ENCODE results near the gene FREM3.
"Not testable (repeated sequence)": the region's sequence is repeated elsewhere in the genome, so short reads cannot be mapped to it uniquely, and the experiment has no call there.

Gene FREM3

GRCh38 chr4:143742834-143743233 lies 42.4 kb upstream of the FREM3 start:
- H3K79me2 ChIP-seq (ENCODE audit: insufficient read depth, low read length): no peaks in the 10 kb centered on the region
- no peak overlapping the region for H3K9ac ChIP-seq (ENCODE audit: low read length)
- H3K27ac ChIP-seq (ENCODE audit: low read depth, low read length): no peak overlapping the region
- no peaks in the 10 kb centered on the region for H3K9me2 ChIP-seq (replicated peaks; ENCODE audit: insufficient read depth, low read length)
- H2AFZ ChIP-seq (ENCODE audit: low read depth, low read length, severe bottlenecking): no peak overlapping the region
- TF ChIP-seq, protein P1, sequence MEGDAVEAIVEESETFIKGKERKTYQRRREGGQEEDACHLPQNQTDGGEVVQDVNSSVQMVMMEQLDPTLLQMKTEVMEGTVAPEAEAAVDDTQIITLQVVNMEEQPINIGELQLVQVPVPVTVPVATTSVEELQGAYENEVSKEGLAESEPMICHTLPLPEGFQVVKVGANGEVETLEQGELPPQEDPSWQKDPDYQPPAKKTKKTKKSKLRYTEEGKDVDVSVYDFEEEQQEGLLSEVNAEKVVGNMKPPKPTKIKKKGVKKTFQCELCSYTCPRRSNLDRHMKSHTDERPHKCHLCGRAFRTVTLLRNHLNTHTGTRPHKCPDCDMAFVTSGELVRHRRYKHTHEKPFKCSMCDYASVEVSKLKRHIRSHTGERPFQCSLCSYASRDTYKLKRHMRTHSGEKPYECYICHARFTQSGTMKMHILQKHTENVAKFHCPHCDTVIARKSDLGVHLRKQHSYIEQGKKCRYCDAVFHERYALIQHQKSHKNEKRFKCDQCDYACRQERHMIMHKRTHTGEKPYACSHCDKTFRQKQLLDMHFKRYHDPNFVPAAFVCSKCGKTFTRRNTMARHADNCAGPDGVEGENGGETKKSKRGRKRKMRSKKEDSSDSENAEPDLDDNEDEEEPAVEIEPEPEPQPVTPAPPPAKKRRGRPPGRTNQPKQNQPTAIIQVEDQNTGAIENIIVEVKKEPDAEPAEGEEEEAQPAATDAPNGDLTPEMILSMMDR (IDR thresholded peaks at IDR 0.05; ENCODE audit: insufficient read depth, low read length, poor library complexity, severe bottlenecking): no peak
- no peak for TF ChIP-seq EZH2phosphoT487 (conservative IDR thresholded peaks at IDR 0.05; ENCODE audit: low read length)
- H3K4me3 ChIP-seq (ENCODE audit: insufficient read depth, low read length, poor library complexity, severe bottlenecking): no peak overlapping the region
- no peaks in the 10 kb centered on the region for H3K27me3 ChIP-seq (ENCODE audit: low read length)
- no peaks in the 10 kb centered on the region for H3F3A ChIP-seq (ENCODE audit: insufficient read depth)
- no peaks in the 10 kb centered on the region for H3K36me3 ChIP-seq (ENCODE audit: low read length)
- no peaks in the 10 kb centered on the region for H4K20me1 ChIP-seq (ENCODE audit: low read depth, low read length)
- H3K9me3 ChIP-seq (ENCODE audit: insufficient read depth, low read length): no peaks in the 10 kb centered on the region
- H3K4me2 ChIP-seq (ENCODE audit: low read depth, low read length, poor library complexity, severe bottlenecking): no peak overlapping the region

GRCh38 chr4:143736861-143737260 lies 36.4 kb upstream of the FREM3 start:
- Histone ChIP-seq H3K36me3 (ENCODE audit: low read length) (no peaks in the 10 kb centered on the region), H3K4me3 (ENCODE audit: insufficient read depth, low read length, poor library complexity, severe bottlenecking) (no peak overlapping the region), H3K9me2 (replicated peaks; ENCODE audit: insufficient read depth, low read length) (no peaks in the 10 kb centered on the region), H3F3A (ENCODE audit: insufficient read depth) (no peaks in the 10 kb centered on the region), H3K79me2 (ENCODE audit: insufficient read depth, low read length) (no peaks in the 10 kb centered on the region), H4K20me1 (ENCODE audit: low read depth, low read length) (no peaks in the 10 kb centered on the region), H3K27ac (ENCODE audit: low read depth, low read length) (no peak overlapping the region), H3K27me3 (ENCODE audit: low read length) (no peaks in the 10 kb centered on the region), H3K9me3 (ENCODE audit: insufficient read depth, low read length) (no peaks in the 10 kb centered on the region), H2AFZ (ENCODE audit: low read depth, low read length, severe bottlenecking) (no peak overlapping the region), H3K4me2 (ENCODE audit: low read depth, low read length, poor library complexity, severe bottlenecking) (no peak overlapping the region), H3K9ac (ENCODE audit: low read length) (no peak overlapping the region)
- TF ChIP-seq, protein P1 (IDR thresholded peaks at IDR 0.05; ENCODE audit: insufficient read depth, low read length, poor library complexity, severe bottlenecking): no peak
- TF ChIP-seq EZH2phosphoT487 (conservative IDR thresholded peaks at IDR 0.05; ENCODE audit: low read length): no peak

DNA sequence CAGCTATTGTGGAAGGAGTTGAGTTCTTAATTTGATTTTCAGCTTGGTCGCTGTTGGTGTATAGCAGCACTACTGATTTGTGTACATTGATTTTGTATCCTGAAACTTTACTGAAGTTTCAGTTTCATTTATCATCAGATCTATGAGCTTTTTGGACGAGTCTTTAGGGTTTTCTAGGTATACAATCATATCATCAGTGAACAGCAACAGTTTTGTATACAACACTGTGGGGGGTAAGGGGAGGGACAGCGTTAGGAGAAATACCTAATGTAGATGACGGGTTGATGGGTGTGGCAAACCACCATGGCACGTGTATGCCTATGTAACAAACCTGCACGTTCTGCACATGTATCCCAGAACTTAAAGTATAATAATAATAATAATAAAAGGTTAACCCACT lies 35.6 kb upstream of the FREM3 start:
- not testable (repeated sequence) for H3K9me2 ChIP-seq (replicated peaks; ENCODE audit: insufficient read depth, low read length); H3K4me3 ChIP-seq (ENCODE audit: insufficient read depth, low read length, poor library complexity, severe bottlenecking); H4K20me1 ChIP-seq (ENCODE audit: low read depth, low read length); H3K79me2 ChIP-seq (ENCODE audit: insufficient read depth, low read length); H3K4me2 ChIP-seq (ENCODE audit: low read depth, low read length, poor library complexity, severe bottlenecking); H3K27me3 ChIP-seq (ENCODE audit: low read length); H3K9me3 ChIP-seq (ENCODE audit: insufficient read depth, low read length); H3K27ac ChIP-seq (ENCODE audit: low read depth, low read length); H3K36me3 ChIP-seq (ENCODE audit: low read length); H2AFZ ChIP-seq (ENCODE audit: low read depth, low read length, severe bottlenecking); H3F3A ChIP-seq (ENCODE audit: insufficient read depth); H3K9ac ChIP-seq (ENCODE audit: low read length)

- no peaks in the 10 kb centered on the region for H3K9me2 ChIP-seq (replicated peaks; ENCODE audit: insufficient read depth, low read length)
- H3K4me3 ChIP-seq (ENCODE audit: insufficient read depth, low read length, poor library complexity, severe bottlenecking): no peak overlapping the region
- TF ChIP-seq, protein P1 (IDR thresholded peaks at IDR 0.05; ENCODE audit: insufficient read depth, low read length, poor library complexity, severe bottlenecking): no peak
- TF ChIP-seq EZH2phosphoT487 (conservative IDR thresholded peaks at IDR 0.05; ENCODE audit: low read length): no peak
- no peaks in the 10 kb centered on the region for H4K20me1 ChIP-seq (ENCODE audit: low read depth, low read length)
- H3K9me3 ChIP-seq (ENCODE audit: insufficient read depth, low read length): no peaks in the 10 kb centered on the region
- H3K9ac ChIP-seq (ENCODE audit: low read length): no peak overlapping the region
- no peak overlapping the region for H3K4me2 ChIP-seq (ENCODE audit: low read depth, low read length, poor library complexity, severe bottlenecking)
- no peak overlapping the region for H3K27ac ChIP-seq (ENCODE audit: low read depth, low read length)
- H3K36me3 ChIP-seq (ENCODE audit: low read length): no peaks in the 10 kb centered on the region
- no peaks in the 10 kb centered on the region for H3F3A ChIP-seq (ENCODE audit: insufficient read depth)
- no peak overlapping the region for H2AFZ ChIP-seq (ENCODE audit: low read depth, low read length, severe bottlenecking)
- no peaks in the 10 kb centered on the region for H3K27me3 ChIP-seq (ENCODE audit: low read length)
- no peaks in the 10 kb centered on the region for H3K79me2 ChIP-seq (ENCODE audit: insufficient read depth, low read length)
These were observed 27.7 kb upstream of the FREM3 start for GRCh38 chr4:143728166-143728565.

Measured in SU-DHL-6 (cell line).